ENCODE data around the gene GYS1.
A peak's percentile ranks its signal among the peaks of the same experiment; 100 is the strongest.

- TF ChIP-seq CTCF (IDR thresholded peaks at IDR 0.05; ENCODE audit: low read length) (peak; percentile 35; the same call in 1 of the 2 replicates), EZH2 (IDR thresholded peaks at IDR 0.05; ENCODE audit: borderline replicate concordance, low read length) (no peak)
Observed at GRCh38 chr19:49019242-49019932, 26.3 kb upstream of the GYS1 start.
